Hepatocyte (in vitro differentiated cells): ENCODE measurements around the gene PMPCA.

Source experiments
- CTCF ChIP-seq: fragments of 200-600 bp; sonication (generic); IDR thresholded peaks from 2 replicates; pipeline ENCODE4 v1.5.1; 2016; ENCODE audit warnings: antibody characterized with exemption, mild to moderate bottlenecking; ENCODE audit not compliant: poor library complexity
- EZH2 ChIP-seq: fragments of 200-600 bp; sonication (generic); IDR thresholded peaks from 2 replicates; pipeline ENCODE4 v1.6.1; 2016; ENCODE audit warnings: antibody characterized with exemption, mild to moderate bottlenecking, borderline replicate concordance
- EZH2phosphoT487 ChIP-seq: fragments of 200-600 bp; sonication (generic); IDR thresholded peaks from one replicate; pipeline ENCODE4 v1.6.1; 2018; ENCODE audit warnings: antibody characterized with exemption, mild to moderate bottlenecking, low read depth, moderate library complexity; ENCODE audit not compliant: unreplicated experiment, severe bottlenecking

GRCh38 chr9:136376457-136376856, 34.0 kb upstream of the PMPCA start:
- TF ChIP-seq EZH2 (no peak), CTCF (no peak), EZH2phosphoT487 (no peak)
